GM18498 (cell line): Measurements from ENCODE around the gene ZBTB7C.

Source experiments
- ATAC-seq: cut with Tn5 transposase; IDR thresholded peaks from one replicate; pipeline ENCODE4 v1.9.1; 2021; ENCODE audit warnings: mild to moderate bottlenecking, moderate library complexity; ENCODE audit not compliant: unreplicated experiment

ZBTB7C gene

GRCh38 chr18:48048251-48048650 is 360.9 kb downstream of the ZBTB7C start:
- ATAC-seq = no peak

- no peak for ATAC-seq
Observed at GRCh38 chr18:48046843-48047242, 362.3 kb downstream of the ZBTB7C start.

- ATAC-seq = no peak
Observed at GRCh38 chr18:48045744-48046143, 363.4 kb downstream of the ZBTB7C start.

- ATAC-seq = no peak
Observed at GRCh38 chr18:48044944-48045343, 364.2 kb downstream of the ZBTB7C start.

- no peak for ATAC-seq
Observed at GRCh38 chr18:48043166-48043565, 366.0 kb downstream of the ZBTB7C start.

- ATAC-seq = no peak
Observed at GRCh38 chr18:48042431-48042830, 366.8 kb downstream of the ZBTB7C start.

GRCh38 chr18:48040457-48041110 is 368.6 kb downstream of the ZBTB7C start:
- no peak for ATAC-seq

- no peak for ATAC-seq
Observed at GRCh38 chr18:48039769-48040215, 369.4 kb downstream of the ZBTB7C start.

- no peak for ATAC-seq
Observed at GRCh38 chr18:48038636-48039035, 370.5 kb downstream of the ZBTB7C start.

- no peak for ATAC-seq
Observed at GRCh38 chr18:48037481-48038271, 371.5 kb downstream of the ZBTB7C start.

- no peak for ATAC-seq
Observed at GRCh38 chr18:48036641-48037421, 372.4 kb downstream of the ZBTB7C start.

- ATAC-seq = no peak
Observed at GRCh38 chr18:48036226-48036625, 373.0 kb downstream of the ZBTB7C start.

GRCh38 chr18:48035556-48035860 is 373.7 kb downstream of the ZBTB7C start:
- no peak for ATAC-seq

GRCh38 chr18:48034651-48035555 is 374.3 kb downstream of the ZBTB7C start:
- no peak for ATAC-seq

- ATAC-seq = no peak
Observed at GRCh38 chr18:48033790-48034650, 375.2 kb downstream of the ZBTB7C start.

- no peak for ATAC-seq
Observed at GRCh38 chr18:48032876-48033789, 376.1 kb downstream of the ZBTB7C start.

- no peak for ATAC-seq
Observed at GRCh38 chr18:48031641-48032040, 377.5 kb downstream of the ZBTB7C start.

GRCh38 chr18:48030616-48031480 is 378.3 kb downstream of the ZBTB7C start:
- no peak for ATAC-seq
